Astrocyte of the spinal cord (primary cell): Measurements from ENCODE around the gene SLC40A1.

Experiments used
- DNase-seq: peaks from one replicate; pipeline ENCODE4 v3.0.0; 2011; ENCODE audit warnings: low read depth, low spot score
- H3K4me3 ChIP-seq: 2 replicates; pipeline ENCODE4 v1.5.1; 2011; ENCODE audit warnings: low read depth, mild to moderate bottlenecking, low read length, moderate library complexity
- CTCF ChIP-seq: IDR thresholded peaks from 2 replicates; pipeline ENCODE4 v1.5.1; 2012; ENCODE audit warnings: low read depth, mild to moderate bottlenecking, low read length, inconsistent platforms
- in situ Hi-C: cut with HindIII; loops from 2 replicates; pipeline ENCODE4 v1.10.0; 2017; ENCODE audit warnings: low sequenced_read_pairs

SLC40A1 gene

GRCh38 chr2:189587780-189588179, 7.2 kb upstream of the SLC40A1 start:
- in situ Hi-C loops: no loop called here
- no peak for TF ChIP-seq CTCF
- no peak overlapping the region for H3K4me3 ChIP-seq
- DNase-seq: no peak

- in situ Hi-C loops: no loop called here
- DNase-seq: no peak
- no peak overlapping the region for H3K4me3 ChIP-seq
- no peak for TF ChIP-seq CTCF
Measured at GRCh38 chr2:189585226-189585756, 4.7 kb upstream of the SLC40A1 start.

- in situ Hi-C loops: no loop called here
- no peak overlapping the region for H3K4me3 ChIP-seq
- TF ChIP-seq CTCF: no peak
- no peak for DNase-seq
Measured at GRCh38 chr2:189584686-189585085, 4.1 kb upstream of the SLC40A1 start.

- H3K4me3 ChIP-seq: no peak overlapping the region
- TF ChIP-seq CTCF: no peak
- no peak for DNase-seq
- in situ Hi-C loops: no loop called here
Measured at GRCh38 chr2:189583227-189584198, 2.9 kb upstream of the SLC40A1 start.

- in situ Hi-C loops: no loop called here
- no peak overlapping the region for H3K4me3 ChIP-seq
- no peak for TF ChIP-seq CTCF
- DNase-seq: no peak
Measured at GRCh38 chr2:189582809-189583192, 2.2 kb upstream of the SLC40A1 start.

DNA sequence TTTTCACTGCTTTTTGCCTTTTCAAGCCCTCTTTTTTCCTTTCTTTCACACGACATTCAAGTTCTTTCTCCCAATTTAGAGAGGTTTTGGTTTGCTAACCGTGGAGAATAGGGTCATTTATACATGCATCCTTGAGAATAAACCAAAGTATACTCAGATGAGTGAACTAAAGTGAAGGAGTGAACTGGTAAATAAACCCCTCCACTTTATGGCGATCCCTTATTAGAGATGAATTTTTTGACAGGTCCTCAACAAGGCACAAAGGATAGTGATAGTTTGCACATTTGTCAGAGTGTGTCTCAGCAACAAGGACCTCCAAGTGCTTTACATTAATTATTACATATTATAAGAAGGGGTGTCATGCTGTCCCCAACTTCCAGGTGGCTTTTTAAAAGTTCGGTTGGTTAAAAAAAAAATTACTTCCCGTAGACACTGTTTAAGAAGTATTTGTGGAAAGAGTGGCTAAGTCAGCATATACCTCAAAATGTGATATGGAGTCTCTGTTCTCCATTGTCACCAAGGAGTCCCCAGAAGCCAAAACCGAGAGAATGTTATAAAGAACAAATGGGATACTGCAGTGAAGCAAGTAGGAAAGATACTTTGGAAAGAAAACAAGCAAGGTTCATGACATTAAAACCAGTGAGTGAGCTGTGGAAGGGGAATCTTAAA, 1.7 kb upstream of the SLC40A1 start:
- no peak for DNase-seq
- H3K4me3 ChIP-seq: no peak overlapping the region
- TF ChIP-seq CTCF: no peak
- in situ Hi-C loops: no loop called here
